ENCODE data around the gene ARHGAP15.

- TF ChIP-seq CTCF (IDR thresholded peaks at IDR 0.05) (no peak), POLR2A (IDR thresholded peaks at IDR 0.05) (peak in 1 of 4 donors; percentile 20)
Observed at GRCh38 chr2:143150287-143150686, 21.1 kb downstream of the ARHGAP15 start.

All from esophagus squamous epithelium (tissue), 4 donors.